Subcutaneous abdominal adipose tissue (tissue), 5 donors: ENCODE measurements around the gene FOXB1.

Source experiments
- H3K27ac ChIP-seq: one replicate; pipeline ENCODE4 v1.7.0; 2013; ENCODE audit warnings: low read depth, mild to moderate bottlenecking, inconsistent platforms, low read length, moderate library complexity
- H3K27me3 ChIP-seq, 5 donors: one replicate each; pipeline ENCODE4 v1.7.0; 2013; ENCODE audit warnings: low read length in 5 of 5, inconsistent platforms in 1 of 5; ENCODE audit not compliant: control insufficient read depth in 5 of 5, insufficient read depth in 4 of 5
- H3K36me3 ChIP-seq, 5 donors: one replicate each; pipeline ENCODE4 v1.7.0; 2013; ENCODE audit warnings: low read length in 5 of 5; ENCODE audit not compliant: control insufficient read depth in 5 of 5, insufficient read depth in 5 of 5
- H3K4me1 ChIP-seq, 5 donors: one replicate each; pipeline ENCODE4 v1.7.0; 2013; ENCODE audit warnings: low read length in 5 of 5, mild to moderate bottlenecking in 3 of 5, moderate library complexity in 1 of 5; ENCODE audit not compliant: control insufficient read depth in 5 of 5, insufficient read depth in 5 of 5
- H3K4me3 ChIP-seq, 5 donors: one replicate each; pipeline ENCODE4 v1.7.0; 2013; ENCODE audit warnings: low read length in 5 of 5, low read depth in 1 of 5
- H3K9ac ChIP-seq, 5 donors: one replicate each; pipeline ENCODE4 v1.7.0; 2013; ENCODE audit warnings: low read length in 5 of 5, mild to moderate bottlenecking in 4 of 5, moderate library complexity in 3 of 5
- H3K9me3 ChIP-seq, 5 donors: one replicate each; pipeline ENCODE4 v1.7.0; 2013; ENCODE audit warnings: low read length in 5 of 5; ENCODE audit not compliant: control insufficient read depth in 5 of 5
- donor health status: healthy.
- donor health status: healthy.
- donor health status: healthy.
- donor health status: healthy.
- donor health status: healthy.

Gene FOXB1

GRCh38 chr15:60052796-60053195 is 48.7 kb downstream of the FOXB1 start:
- no peak overlapping the region for H3K9ac ChIP-seq
- H3K4me1 ChIP-seq = no peaks in the 10 kb centered on the region
- H3K9me3 ChIP-seq = peaks cover 5 to 15% (median 10%) of the 10 kb centered on the region in 5 donors
- H3K36me3 ChIP-seq = no peaks in the 10 kb centered on the region
- no peak overlapping the region for H3K4me3 ChIP-seq
- peaks cover 0 to 9% (median 0%) of the 10 kb centered on the region in 5 donors for H3K27me3 ChIP-seq
- H3K27ac ChIP-seq = no peak overlapping the region

GRCh38 chr15:60054472-60054871 is 50.4 kb downstream of the FOXB1 start:
- no peaks in the 10 kb centered on the region for H3K36me3 ChIP-seq
- H3K9ac ChIP-seq = no peak overlapping the region
- H3K9me3 ChIP-seq = peaks cover 5 to 12% (median 9%) of the 10 kb centered on the region in 5 donors
- no peak overlapping the region for H3K27ac ChIP-seq
- H3K4me3 ChIP-seq = no peak overlapping the region
- H3K27me3 ChIP-seq = peaks cover 0 to 9% (median 0%) of the 10 kb centered on the region in 5 donors
- no peaks in the 10 kb centered on the region for H3K4me1 ChIP-seq
